Bone marrow (tissue), 2 donors: Measurements from ENCODE around the gene TNNT1.
"Not testable (repeated sequence)": the region's sequence is repeated elsewhere in the genome, so short reads cannot be mapped to it uniquely, and the experiment has no call there.

Experiments used
- DNase-seq, 2 donors: peaks; one replicate each; lab custom pipeline; 2025; lab: John Stamatoyannopoulos, UW

TNNT1 gene, protein sequence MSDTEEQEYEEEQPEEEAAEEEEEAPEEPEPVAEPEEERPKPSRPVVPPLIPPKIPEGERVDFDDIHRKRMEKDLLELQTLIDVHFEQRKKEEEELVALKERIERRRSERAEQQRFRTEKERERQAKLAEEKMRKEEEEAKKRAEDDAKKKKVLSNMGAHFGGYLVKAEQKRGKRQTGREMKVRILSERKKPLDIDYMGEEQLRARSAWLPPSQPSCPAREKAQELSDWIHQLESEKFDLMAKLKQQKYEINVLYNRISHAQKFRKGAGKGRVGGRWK

GRCh38 chr19:55149078-55150003 lies at the start of gene TNNT1:
TSS of gene TNNT1 (minus strand) at chr19:55149206. CDS start at chr19:55147157, 2,049 bp downstream.
- DNase-seq: no peak

DNA sequence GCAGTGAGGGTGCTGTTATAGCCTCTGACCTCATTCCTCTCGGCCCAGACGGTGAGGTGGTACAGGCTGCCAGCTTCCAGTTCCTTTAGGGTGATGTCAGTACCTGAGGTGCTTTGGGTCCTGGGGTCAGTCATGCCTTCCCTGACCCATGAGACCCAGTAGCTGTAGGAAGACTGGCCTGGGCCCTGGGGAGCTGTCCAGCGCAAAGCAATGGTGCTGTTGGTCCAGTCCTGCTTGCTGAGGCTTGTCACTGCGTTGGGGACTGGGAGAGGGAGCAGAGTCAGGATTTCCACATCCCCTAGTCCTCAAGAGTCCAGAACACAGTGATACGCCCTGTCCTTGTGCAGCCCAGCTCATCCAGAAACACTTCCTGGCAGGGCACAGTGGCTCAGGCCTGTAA lies 49.6 kb upstream of the TNNT1 start:
- no peak for DNase-seq

DNA sequence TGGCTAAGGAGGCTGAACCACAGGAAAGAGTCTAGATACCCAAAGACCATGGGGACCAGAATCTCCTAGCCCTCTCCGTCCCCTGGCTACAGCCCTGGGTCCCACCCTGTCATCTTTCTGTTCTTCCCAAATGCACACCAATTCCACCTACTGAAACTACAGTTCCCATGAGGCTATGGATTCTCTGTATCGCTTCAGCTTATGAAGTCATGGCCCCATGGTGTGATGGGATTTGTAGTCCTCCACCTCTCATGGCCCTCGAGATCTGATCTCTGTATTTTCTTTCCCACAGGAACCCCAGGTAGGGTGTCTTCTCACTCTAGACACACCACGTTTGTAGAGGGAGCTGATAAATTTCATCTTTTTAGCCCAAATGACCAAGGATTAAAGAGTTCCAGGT lies 48.5 kb upstream of the TNNT1 start:
- DNase-seq: no peak

GRCh38 chr19:55196803-55197202 lies 47.8 kb upstream of the TNNT1 start:
- no peak for DNase-seq

- no peak for DNase-seq
These were observed 44.5 kb upstream of the TNNT1 start for GRCh38 chr19:55193481-55193880.

DNA sequence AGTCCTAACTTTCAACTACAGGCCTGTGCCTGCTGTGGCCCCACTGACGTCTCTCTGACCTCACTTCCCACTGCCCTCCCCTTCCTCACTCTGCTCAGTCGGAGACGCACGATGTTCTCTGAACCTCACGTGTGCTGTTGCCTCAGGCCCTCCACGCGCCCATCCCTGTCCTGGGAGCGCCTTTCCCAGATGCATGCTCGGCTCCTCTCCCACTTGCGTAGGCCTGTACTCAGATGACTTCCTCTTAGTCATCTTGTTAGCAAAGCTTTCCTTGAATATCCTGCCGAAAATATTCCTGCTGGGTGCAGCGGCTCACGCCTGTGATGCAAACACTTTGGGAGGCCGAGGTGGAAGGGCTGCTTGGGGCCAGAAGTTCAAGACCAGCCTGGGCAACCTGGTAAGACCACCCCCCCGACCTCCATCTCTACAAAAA lies 40.4 kb upstream of the TNNT1 start:
- no peak for DNase-seq

GRCh38 chr19:55188625-55189024 lies 39.6 kb upstream of the TNNT1 start:
- no peak for DNase-seq

DNA sequence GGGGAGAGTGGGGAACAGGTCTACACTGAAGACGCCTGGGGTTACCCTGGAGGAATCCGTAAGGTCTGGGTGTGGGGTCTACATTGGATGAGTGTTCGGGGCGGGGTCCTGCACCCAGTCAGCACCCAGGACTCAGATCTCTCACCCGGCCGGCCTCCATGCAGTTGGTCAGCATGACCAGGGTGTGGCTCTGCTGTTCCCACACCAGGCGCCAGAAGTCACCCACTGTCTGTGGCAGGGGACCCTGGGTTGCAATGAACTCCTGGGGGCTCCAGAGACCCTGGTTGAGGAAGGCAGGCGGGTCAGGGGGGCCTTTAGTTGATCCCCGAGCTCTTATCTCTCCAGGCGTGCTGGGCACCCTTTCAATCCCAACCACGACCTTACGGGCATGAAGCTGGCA lies 37.1 kb upstream of the TNNT1 start:
- no peak for DNase-seq

- no peak for DNase-seq
These were observed 32.7 kb upstream of the TNNT1 start for GRCh38 chr19:55181740-55182139.

DNA sequence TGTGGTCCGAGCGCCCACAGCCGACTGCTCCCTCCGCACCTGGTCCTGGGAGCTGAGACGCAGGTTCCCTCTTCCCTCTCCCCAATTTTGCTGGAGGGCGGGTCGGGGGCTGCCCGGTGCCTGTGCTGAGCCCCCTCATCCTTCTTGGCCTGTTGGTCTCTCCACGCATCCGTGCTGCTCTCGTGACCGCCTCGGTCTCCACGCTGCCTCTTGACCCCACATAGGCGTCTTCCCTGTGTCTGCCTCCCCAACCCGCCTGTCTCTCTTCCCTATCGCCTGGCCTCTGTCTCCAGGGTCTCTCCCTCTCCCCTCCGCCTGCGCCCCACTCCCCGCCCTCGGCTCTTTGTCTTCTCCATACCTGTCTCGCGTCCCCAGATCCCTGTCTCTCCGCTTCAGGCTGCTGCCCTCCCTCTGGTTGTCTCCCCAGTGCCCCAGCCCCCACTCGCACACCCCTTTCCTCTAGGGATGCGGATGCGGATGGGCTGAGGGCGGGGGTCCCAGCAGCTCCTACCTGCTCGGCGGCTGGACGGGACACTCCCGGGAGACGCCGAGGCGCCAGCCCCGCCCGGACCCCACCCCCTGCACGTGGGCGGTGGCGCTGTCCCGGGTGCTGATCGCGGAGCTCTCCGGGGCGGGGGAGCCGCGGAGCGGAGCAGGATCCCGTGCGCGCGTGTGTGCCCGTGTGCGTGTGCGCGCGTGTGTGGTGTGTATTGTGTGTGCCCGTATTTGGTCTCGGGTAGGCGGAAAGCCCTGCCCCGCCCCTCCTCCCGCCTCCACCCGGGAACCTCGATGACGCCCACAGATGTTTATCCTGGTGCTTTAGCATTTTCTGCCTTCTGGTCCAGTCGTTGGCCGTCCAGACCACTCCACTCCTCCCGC lies 30.8 kb upstream of the TNNT1 start, which contains the start of gene SYT5:
Gene SYT5, minus strand, starts transcription at position 684 of the 879 bp plus-strand sequence. CDS start 1,248 bp downstream, outside the sequence.
- no peak for DNase-seq

DNA sequence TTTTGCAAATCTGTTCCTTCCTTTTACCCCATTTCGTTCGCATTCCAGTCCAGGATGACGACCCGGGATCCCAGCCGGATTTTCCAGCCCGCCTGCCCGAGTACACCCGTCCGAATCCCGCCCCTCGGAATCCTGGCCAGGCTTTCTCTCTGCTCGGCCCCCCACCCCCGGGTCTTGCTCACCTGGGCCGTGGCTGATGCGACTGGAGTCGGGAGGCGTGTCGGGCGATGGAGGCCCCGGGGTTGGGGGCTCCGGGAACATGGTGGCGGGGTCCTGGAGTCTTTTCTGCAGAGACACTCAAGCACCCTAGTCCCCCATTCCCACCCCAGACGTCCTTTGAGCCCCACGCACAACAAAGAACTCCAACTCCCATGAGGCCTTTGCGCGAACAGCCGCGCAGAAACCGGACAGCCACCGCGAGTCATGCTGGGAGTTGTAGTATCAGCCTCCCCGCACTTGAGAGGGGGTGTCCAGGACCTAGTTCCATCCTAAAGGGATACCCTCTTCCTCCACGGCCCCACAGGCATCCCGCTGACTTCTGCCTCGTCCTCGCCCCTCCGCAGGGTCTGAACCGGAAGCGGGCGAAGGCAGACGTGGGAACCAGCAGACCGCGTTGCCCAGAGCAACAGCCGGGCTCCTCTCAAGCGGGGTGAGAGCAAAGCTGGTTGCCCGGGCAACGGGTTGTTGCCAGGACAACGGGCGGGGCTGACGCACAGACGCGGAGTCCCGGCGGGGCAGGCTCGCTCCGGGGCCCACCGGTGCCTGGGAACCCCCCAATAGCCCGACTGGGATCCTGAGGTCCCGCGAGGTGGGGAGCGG lies 30.0 kb upstream of the TNNT1 start:
- DNase-seq: peak in 1 of 2 donors; percentile 37

DNA sequence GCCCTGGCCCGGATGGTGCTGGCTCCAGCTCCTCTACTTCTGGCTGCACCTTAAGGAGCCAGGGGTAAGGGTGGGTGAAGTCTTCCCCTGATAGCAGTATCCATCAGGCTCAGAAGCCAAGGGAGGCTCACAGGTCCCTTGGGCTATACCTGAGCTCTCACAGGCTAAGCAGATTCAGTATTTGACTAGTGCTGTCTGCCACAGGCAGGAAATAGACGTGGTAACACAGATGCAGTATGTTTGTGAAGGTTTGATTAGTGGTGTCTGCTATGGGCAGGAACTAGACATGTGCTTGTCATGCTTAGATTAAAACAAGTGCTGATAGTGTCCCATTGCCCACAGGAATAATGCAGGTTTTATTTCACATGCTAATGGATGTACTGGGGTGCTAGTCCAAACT lies 27.1 kb upstream of the TNNT1 start:
- DNase-seq: no peak

GRCh38 chr19:55175117-55175867 lies 26.3 kb upstream of the TNNT1 start:
- no peak for DNase-seq

- no peak for DNase-seq
These were observed 25.6 kb upstream of the TNNT1 start for GRCh38 chr19:55174425-55175116.

GRCh38 chr19:55173714-55174409 lies 24.9 kb upstream of the TNNT1 start:
- peak in 1 of 2 donors; percentile 16 for DNase-seq

- no peak for DNase-seq
These were observed 24.2 kb upstream of the TNNT1 start for GRCh38 chr19:55173186-55173713.

GRCh38 chr19:55172741-55173140 lies 23.7 kb upstream of the TNNT1 start:
- no peak for DNase-seq

GRCh38 chr19:55172318-55172717 lies 23.3 kb upstream of the TNNT1 start:
- not testable (repeated sequence) for DNase-seq

GRCh38 chr19:55171440-55171839 lies 22.4 kb upstream of the TNNT1 start:
- no peak for DNase-seq
